GM19372 (cell line): ENCODE measurements around the gene POC5.
"Not testable (repeated sequence)": the region's sequence is repeated elsewhere in the genome, so short reads cannot be mapped to it uniquely, and the experiment has no call there.

Experiments
- ATAC-seq: cut with Tn5 transposase; IDR thresholded peaks from one replicate; pipeline ENCODE4 v1.9.1; 2021; ENCODE audit warnings: mild to moderate bottlenecking, low read depth, moderate library complexity; ENCODE audit not compliant: unreplicated experiment

The POC5 gene

GRCh38 chr5:75707911-75708509 lies 9.2 kb downstream of the POC5 start:
- no peak for ATAC-seq

GRCh38 chr5:75706775-75707174 lies 10.5 kb downstream of the POC5 start:
- no peak for ATAC-seq

GRCh38 chr5:75706016-75706415 lies 11.2 kb downstream of the POC5 start:
- no peak for ATAC-seq

- no peak for ATAC-seq
Measured at GRCh38 chr5:75701856-75702255, 15.4 kb downstream of the POC5 start.

GRCh38 chr5:75695472-75696351 lies 21.5 kb downstream of the POC5 start:
- ATAC-seq: not testable (repeated sequence)

GRCh38 chr5:75694781-75695180 lies 22.5 kb downstream of the POC5 start:
- no peak for ATAC-seq

- no peak for ATAC-seq
Measured at GRCh38 chr5:75690669-75691068, 26.6 kb downstream of the POC5 start.

- no peak for ATAC-seq
Measured at GRCh38 chr5:75686480-75686879, 30.8 kb downstream of the POC5 start.

GRCh38 chr5:75685141-75685540 lies 32.1 kb downstream of the POC5 start:
- no peak for ATAC-seq

GRCh38 chr5:75681125-75681830 lies 36.0 kb downstream of the POC5 start:
- no peak for ATAC-seq

GRCh38 chr5:75678155-75678554 lies 39.1 kb downstream of the POC5 start:
- no peak for ATAC-seq

GRCh38 chr5:75677607-75678006 lies 39.6 kb downstream of the POC5 start:
- ATAC-seq: no peak

GRCh38 chr5:75675783-75676182 lies 41.5 kb downstream of the POC5 start:
- ATAC-seq: no peak

- ATAC-seq: no peak
Measured at GRCh38 chr5:75672616-75673015, 44.6 kb downstream of the POC5 start.

GRCh38 chr5:75671506-75671905 lies 45.7 kb downstream of the POC5 start:
- no peak for ATAC-seq

GRCh38 chr5:75670577-75670976 lies 46.7 kb downstream of the POC5 start:
- no peak for ATAC-seq

- peak; percentile 88 for ATAC-seq
Measured at GRCh38 chr5:75668977-75669689, 48.1 kb downstream of the POC5 start.

- ATAC-seq: no peak
Measured at GRCh38 chr5:75668445-75668844, 48.8 kb downstream of the POC5 start.

GRCh38 chr5:75667586-75667985 lies 49.7 kb downstream of the POC5 start:
- no peak for ATAC-seq

- no peak for ATAC-seq
Measured at GRCh38 chr5:75666801-75667200, 50.4 kb downstream of the POC5 start.

GRCh38 chr5:75664979-75665378 lies 52.3 kb downstream of the POC5 start:
- ATAC-seq: no peak
